HG02943 (cell line): ENCODE measurements around the gene LCE3E.
"Not testable (repeated sequence)": the region's sequence is repeated elsewhere in the genome, so short reads cannot be mapped to it uniquely, and the experiment has no call there.

Experiments used
- ATAC-seq: cut with Tn5 transposase; IDR thresholded peaks from one replicate; pipeline ENCODE4 v1.9.1; 2021; ENCODE audit warnings: mild to moderate bottlenecking, low read depth, moderate library complexity; ENCODE audit not compliant: unreplicated experiment

Gene LCE3E

GRCh38 chr1:152566681-152567080, at the start of gene LCE3E:
Gene LCE3E, minus strand, starts transcription at chr1:152566780. Its CDS starts 572 bp downstream, at chr1:152566208.
- no peak for ATAC-seq

DNA sequence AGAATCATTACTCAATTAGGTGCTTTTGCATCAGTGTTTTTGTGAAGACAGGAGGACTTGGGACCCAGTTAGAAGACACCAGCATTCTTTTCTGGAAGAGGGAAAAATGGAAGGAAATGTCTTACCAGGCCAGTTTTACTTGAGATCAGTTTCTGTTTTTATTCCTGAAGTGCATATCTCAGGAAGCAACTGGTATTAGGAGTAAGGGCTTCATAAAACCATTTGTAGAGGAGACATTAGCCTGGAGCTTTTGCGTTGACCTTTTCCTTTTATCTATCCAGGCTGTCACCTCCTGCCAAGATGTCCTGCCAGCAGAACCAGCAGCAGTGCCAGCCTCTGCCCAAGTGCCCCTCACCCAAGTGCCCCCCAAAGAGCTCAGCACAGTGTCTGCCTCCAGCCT, 46.9 kb upstream of the LCE3E start, which contains the start of gene LCE3B:
Gene LCE3B, plus strand, starts transcription at position 301 of the 400 bp plus-strand sequence. Its CDS starts 0 bp downstream, at position 301.
- ATAC-seq: no peak

GRCh38 chr1:152599934-152600333, 33.4 kb upstream of the LCE3E start, which contains the start of gene LCE3C:
Gene LCE3C, plus strand, starts transcription at chr1:152600234. Its CDS starts 498 bp downstream, at chr1:152600732.
- no peak for ATAC-seq

- ATAC-seq: no peak
Measured at GRCh38 chr1:152596986-152597385, 30.4 kb upstream of the LCE3E start.

DNA sequence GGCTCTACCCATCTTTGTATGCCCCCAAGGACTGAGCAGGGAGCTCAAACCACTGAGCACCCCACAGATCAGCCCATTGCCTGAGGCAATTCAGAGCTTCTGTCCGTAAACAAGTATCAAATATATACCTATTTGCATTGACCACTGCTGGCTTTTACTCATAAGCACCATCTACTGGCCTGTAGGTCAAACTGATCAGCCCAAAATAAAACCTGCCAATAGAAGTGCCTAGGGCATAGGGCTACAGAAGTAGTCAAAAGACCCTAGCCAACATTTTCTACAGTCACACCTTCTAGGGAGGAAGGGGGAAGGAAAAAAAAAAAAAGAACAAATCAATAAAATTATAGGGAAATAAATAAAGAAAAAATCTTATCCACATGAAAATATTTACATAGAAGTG, 19.0 kb upstream of the LCE3E start:
- ATAC-seq: no peak

DNA sequence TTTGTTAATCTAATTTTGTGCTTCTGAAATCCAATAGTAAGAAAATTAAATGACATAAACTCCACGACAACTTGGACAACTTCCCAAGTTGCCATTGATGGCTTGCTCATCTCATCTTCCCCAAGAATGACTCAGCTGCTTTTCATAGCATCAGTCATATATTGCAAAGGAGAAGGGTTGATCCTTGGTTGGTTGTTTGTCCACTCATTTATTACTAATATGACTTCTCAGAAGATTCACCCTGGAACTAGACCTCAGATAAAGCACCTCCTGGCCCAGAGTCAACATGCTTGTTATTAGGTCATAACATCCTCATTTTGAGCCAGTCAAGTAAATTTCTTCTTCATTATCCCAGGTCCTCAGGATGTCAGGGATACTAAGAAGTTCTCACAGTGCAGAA, 16.1 kb upstream of the LCE3E start:
- ATAC-seq: no peak

DNA sequence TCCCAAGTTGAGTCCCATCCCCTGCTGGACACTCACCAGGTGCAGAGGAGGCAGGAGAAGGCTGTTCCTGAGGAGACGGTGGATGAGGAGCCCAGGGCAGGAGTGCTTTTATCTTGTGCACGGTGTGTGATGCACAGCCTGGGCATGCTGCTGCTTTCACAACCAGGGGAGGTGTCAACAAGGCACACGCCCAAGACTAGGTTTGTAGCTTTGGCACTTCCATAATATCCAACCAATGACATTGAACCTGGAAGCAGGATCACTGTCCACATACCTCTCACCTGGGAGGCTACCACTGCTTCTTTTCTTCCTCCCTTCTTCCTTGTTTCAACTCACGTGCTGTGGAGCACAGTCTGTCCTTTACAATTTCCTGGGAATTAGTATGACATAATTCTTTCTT, 13.9 kb upstream of the LCE3E start, which contains the start of gene LCE3D:
Gene LCE3D, minus strand, starts transcription at position 84 of the 400 bp plus-strand sequence. CDS start 580 bp downstream, outside the sequence.
- ATAC-seq: no peak

DNA sequence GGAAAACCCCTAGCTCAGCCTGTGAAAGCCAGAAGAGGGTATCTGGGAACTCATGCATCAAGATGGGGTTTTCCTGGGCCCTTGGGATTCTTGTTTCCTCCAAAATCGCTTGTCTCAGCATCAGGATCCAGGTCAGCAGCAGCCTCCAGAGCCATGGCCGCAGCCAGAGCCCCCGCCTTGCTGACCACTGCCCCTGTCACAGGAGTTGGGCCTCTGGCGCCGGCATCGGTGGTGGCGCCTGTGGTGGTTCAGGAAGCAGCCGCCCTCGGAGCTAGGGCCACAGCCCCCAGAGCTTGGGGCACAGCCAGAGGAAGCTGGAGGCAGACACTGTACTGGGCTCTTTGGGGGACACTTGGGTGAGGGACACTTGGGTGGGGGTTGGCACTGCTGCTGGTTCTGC, 12.9 kb upstream of the LCE3E start:
- not testable (repeated sequence) for ATAC-seq

DNA sequence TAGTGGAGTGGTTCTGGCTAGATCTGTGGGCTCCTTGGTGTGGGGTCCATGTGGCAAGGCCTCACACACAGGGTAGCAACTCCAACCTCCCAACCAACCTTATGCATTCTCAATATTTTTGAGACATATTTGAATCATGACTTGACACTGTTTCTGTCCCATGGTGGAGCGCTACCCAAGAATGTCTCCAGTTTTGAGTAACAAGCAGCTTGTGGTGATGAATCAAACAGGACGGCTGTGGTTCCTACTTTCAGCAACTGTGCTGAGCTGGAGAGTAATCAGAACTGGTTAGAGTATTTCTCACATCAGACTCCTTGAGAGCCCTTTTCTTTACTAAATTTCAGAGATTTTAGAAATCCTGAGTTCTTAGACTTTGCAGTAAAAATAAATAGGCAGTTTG, 10.6 kb upstream of the LCE3E start:
- no peak for ATAC-seq

DNA sequence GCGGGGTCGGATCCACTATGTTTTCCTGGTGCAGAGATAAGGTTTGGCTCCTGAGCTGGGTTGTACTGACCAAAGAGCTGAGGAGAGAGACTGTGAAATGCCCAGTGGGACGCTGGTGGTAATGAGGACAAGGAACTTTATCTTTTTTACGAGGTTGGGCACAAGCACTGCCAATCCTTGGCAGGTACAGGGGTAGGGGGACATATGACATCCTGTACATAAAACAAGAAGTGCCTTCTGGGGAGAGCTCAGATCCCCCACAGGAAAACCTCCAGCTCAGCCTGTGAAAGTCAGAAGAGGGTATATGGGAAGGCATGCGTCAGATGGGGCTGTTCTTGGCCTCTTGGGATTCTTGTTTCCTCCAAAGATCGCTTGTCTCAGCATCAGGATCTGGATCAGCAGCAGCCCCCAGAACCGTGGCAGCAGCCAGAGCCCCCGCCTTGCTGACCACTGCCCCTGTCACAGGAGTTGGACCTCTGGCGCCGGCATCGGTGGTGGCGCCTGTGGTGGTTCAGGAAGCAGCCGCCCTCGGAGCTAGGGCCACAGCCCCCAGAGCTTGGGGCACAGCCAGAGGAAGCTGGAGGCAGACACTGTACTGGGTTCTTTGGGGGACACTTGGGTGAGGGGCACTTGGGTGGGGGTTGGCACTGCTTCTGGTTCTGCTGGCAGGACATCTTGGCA, 905 bp downstream of the LCE3E start:
- no peak for ATAC-seq

DNA sequence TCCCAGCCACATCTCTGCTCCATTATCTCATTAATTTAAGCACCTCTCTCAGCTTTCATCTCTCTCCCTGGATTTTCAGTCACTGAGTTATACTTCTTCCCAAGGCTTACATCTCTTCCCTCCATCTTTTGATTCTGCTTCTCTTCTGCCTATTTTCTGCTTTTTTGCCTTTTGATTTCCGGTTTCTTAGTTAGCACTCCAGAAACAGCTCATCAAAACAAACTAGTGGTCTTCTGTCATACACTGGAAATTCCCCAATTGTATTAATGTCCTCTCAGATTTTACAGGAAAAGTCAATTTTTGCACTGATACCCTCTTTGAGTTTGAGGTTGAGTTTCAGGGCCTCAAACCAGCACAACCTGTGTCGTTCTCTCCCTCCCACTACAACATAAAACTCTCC, 1.5 kb downstream of the LCE3E start:
- no peak for ATAC-seq

- not testable (repeated sequence) for ATAC-seq
Measured at GRCh38 chr1:152548358-152548757, 18.2 kb downstream of the LCE3E start.

- ATAC-seq: no peak
Measured at GRCh38 chr1:152546704-152547103, 19.9 kb downstream of the LCE3E start.

GRCh38 chr1:152543820-152544219, 22.8 kb downstream of the LCE3E start:
- ATAC-seq: no peak

- no peak for ATAC-seq
Measured at GRCh38 chr1:152539901-152540300, 26.7 kb downstream of the LCE3E start.

- no peak for ATAC-seq
Measured at GRCh38 chr1:152537496-152537895, 29.1 kb downstream of the LCE3E start.

- no peak for ATAC-seq
Measured at GRCh38 chr1:152535774-152536173, 30.8 kb downstream of the LCE3E start.

DNA sequence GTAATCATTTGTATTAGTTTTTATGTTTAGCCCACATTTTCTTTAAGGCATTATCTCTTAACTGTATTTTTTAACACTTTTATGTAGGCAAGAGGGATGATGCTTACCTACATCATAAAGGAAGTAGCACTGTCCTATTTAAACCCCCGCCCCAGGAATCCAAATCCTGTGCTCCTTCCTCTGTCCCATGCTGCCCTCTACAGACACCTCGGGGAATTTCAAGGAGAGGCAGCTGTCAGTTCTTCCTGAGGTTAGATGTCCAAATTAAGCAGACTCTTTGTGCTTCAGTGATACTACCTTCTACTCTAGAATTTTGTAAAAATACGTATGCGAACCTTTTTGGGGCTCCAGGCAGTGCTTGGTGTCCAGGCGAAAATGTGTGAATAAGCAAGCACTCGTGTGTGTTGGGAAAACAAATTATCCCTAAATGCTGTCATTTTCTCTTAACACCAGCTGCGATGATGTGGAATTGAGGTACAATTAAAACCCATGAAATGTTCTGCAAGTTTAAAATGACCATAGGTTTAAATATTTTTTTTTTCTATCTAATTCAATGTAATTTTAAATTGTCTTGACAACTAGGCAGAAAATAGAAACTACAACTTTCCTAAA, 33.1 kb downstream of the LCE3E start:
- ATAC-seq: no peak

DNA sequence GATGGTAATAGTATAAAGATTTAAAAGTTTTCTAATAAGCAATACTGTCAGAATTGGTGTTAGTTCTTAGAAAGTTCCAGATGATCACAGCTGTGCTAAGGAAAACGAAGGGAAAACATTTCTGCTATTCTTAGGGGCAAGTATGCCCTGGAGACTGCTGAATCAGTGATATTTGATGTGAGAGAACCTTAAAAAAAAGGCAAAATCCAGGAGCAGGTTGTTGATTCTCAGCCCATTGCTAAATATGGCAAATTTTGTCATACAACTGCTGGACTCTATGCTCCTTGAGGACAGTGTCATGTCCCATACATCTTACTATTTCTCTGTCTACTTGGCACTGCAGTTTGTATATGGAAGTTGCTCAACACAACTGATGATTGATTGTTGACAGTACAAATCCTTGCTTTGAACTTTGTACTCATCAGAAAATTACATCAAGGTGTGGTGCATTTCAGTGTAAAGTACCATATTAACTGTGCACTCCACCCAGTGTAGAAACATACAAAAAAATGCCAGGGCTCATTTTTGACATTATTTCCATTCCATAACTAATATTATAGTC, 41.4 kb downstream of the LCE3E start:
- ATAC-seq: no peak

DNA sequence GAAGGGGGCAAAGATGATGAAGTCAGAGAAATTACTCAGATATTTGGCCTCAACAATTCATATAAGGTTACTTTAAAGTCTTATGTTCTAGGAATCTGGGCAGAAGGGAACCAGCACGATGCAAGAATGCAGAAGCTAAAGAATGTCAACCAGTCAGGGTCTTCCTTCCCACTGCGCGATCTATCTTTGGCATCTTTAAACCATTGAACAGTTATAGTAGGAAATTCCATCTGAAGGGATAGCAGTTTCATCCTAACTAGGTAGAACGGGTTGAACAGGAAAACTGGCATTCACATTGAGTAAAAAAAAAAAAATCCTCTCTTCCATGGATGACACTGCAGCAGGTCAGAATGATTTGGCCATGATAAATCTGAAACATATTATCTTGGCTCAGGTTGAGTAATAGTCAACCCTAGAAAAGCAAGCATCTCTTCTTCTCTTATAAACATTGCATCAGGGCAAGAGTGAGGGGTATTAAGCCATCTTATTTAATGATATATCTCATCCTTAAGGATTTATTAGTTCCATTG, 46.0 kb downstream of the LCE3E start:
- ATAC-seq: no peak

- no peak for ATAC-seq
Measured at GRCh38 chr1:152519851-152520250, 46.7 kb downstream of the LCE3E start.
